ENCODE results near the gene C15orf40.

The C15orf40 gene

DNA sequence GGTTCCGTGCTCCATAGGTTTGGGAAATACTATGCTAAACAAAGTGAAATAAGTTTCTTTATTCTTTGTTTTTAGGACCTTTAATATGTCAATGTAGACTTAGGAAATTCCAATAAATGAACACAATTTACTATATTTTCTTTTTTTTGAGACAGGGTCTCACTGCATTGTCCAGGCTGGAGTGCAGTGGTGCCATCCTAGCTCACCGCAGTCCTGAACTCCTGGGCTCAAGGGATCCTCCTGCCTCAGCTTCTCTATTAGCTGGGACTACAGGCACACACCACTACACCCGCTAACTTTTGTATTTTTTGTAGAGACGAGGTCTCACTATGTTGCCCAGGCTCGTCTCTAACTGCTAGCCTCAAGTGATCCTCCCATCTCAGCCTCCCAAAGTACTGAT lies 46.5 kb downstream of the C15orf40 start:
- H2AFZ ChIP-seq (ENCODE audit: low read depth) = no peak overlapping the region
- H3K4me1 ChIP-seq (ENCODE audit: low read depth, poor library complexity, severe bottlenecking) = peaks cover 23% of the 10 kb centered on the region
- no peak overlapping the region for H3K27ac ChIP-seq
- H3K36me3 ChIP-seq (ENCODE audit: insufficient read depth) = no peaks in the 10 kb centered on the region
- no peak overlapping the region for H3K9ac ChIP-seq
- TF ChIP-seq, protein P1, sequence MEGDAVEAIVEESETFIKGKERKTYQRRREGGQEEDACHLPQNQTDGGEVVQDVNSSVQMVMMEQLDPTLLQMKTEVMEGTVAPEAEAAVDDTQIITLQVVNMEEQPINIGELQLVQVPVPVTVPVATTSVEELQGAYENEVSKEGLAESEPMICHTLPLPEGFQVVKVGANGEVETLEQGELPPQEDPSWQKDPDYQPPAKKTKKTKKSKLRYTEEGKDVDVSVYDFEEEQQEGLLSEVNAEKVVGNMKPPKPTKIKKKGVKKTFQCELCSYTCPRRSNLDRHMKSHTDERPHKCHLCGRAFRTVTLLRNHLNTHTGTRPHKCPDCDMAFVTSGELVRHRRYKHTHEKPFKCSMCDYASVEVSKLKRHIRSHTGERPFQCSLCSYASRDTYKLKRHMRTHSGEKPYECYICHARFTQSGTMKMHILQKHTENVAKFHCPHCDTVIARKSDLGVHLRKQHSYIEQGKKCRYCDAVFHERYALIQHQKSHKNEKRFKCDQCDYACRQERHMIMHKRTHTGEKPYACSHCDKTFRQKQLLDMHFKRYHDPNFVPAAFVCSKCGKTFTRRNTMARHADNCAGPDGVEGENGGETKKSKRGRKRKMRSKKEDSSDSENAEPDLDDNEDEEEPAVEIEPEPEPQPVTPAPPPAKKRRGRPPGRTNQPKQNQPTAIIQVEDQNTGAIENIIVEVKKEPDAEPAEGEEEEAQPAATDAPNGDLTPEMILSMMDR (conservative IDR thresholded peaks at IDR 0.05; ENCODE audit: low read depth, low read length) = no peak
- H4K20me1 ChIP-seq (ENCODE audit: insufficient read depth) = no peaks in the 10 kb centered on the region
- no peak overlapping the region for H3K4me2 ChIP-seq
- H3K27me3 ChIP-seq (ENCODE audit: insufficient read depth, low read depth) = no peaks in the 10 kb centered on the region
- H3K79me2 ChIP-seq (ENCODE audit: insufficient read depth, low read depth) = no peaks in the 10 kb centered on the region
- H3K4me3 ChIP-seq (IDR thresholded peaks at IDR 0.05; ENCODE audit: insufficient read depth, low read depth, low read length) = no peak overlapping the region

DNA sequence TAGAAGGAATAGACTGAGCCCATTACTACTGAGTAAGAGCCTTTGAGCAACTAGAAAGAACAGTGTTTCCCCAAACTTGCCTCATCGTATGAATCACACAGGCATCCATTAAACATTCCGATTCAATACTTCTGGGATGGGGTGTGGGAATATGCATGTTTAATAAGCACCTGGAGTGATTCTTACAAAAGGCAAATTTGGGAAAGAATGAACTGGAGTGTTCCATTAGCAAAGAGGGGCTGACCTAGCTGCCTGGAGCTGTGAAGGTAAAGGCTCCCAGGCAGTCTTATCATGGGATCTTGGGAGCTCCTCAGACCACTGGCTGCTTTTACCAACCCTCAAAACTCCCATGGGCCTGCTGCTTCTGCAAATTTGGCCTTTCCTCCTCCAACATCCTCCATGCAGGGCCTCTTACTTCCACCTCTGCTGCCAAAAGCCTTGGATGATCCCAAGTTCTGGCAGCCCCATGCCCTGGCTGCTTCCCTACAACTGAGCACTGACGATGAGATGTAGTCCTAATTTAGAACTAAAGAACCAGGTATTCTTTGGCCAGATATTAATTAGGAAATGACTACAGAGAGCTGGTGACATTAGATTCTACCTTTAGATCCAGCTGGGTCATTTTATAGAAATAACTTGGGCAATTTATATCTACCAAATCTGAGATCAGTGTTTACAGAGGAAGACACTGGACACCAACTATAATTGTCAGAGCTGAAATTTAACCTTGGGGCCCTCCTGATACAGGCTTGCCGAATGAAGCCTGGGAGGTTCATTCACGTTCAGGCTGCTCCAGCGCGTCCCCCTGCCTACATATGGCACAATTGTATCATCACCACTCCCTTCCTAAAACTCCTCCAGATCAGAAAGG lies 47.7 kb downstream of the C15orf40 start:
- H4K20me1 ChIP-seq (ENCODE audit: insufficient read depth) = no peaks in the 10 kb centered on the region
- H3K4me2 ChIP-seq = no peak overlapping the region
- H3K79me2 ChIP-seq (ENCODE audit: insufficient read depth, low read depth) = no peaks in the 10 kb centered on the region
- peaks cover 23% of the 10 kb centered on the region for H3K4me1 ChIP-seq (ENCODE audit: low read depth, poor library complexity, severe bottlenecking)
- TF ChIP-seq, protein P1 (conservative IDR thresholded peaks at IDR 0.05; ENCODE audit: low read depth, low read length) = no peak
- H3K4me3 ChIP-seq (IDR thresholded peaks at IDR 0.05; ENCODE audit: insufficient read depth, low read depth, low read length) = no peak overlapping the region
- no peak overlapping the region for H3K9ac ChIP-seq
- no peaks in the 10 kb centered on the region for H3K36me3 ChIP-seq (ENCODE audit: insufficient read depth)
- H3K27me3 ChIP-seq (ENCODE audit: insufficient read depth, low read depth) = no peaks in the 10 kb centered on the region
- no peak overlapping the region for H3K27ac ChIP-seq
- no peak overlapping the region for H2AFZ ChIP-seq (ENCODE audit: low read depth)

DNA sequence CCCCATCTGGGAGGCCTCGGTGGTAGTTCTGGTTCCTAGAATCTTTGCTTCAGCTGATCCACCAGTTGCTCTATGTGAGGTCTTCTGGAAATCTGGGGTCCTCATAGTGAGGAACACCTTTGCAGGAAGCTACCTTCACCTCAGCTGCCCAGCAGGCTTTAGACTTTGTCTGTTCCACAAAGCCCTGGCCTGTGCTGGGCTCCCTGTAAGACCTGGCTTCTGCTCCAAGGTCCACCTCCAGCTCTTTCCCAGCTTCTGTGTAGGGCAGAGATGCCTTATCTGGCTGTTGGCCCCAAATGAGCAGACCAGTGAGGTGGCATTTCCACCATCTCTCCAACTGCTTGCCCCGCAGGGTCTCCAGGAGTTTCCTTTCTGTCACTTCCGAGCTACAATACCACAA lies 50.7 kb downstream of the C15orf40 start:
- Histone ChIP-seq H3K4me1 (ENCODE audit: low read depth, poor library complexity, severe bottlenecking) (peaks cover 2% of the 10 kb centered on the region), H4K20me1 (ENCODE audit: insufficient read depth) (no peaks in the 10 kb centered on the region), H3K79me2 (ENCODE audit: insufficient read depth, low read depth) (no peaks in the 10 kb centered on the region), H3K27me3 (ENCODE audit: insufficient read depth, low read depth) (no peaks in the 10 kb centered on the region), H3K4me2 (no peak overlapping the region), H3K4me3 (IDR thresholded peaks at IDR 0.05; ENCODE audit: insufficient read depth, low read depth, low read length) (no peak overlapping the region), H3K9ac (no peak overlapping the region), H3K36me3 (ENCODE audit: insufficient read depth) (no peaks in the 10 kb centered on the region), H3K27ac (no peak overlapping the region), H2AFZ (ENCODE audit: low read depth) (no peak overlapping the region)
- TF ChIP-seq, protein P1 (conservative IDR thresholded peaks at IDR 0.05; ENCODE audit: low read depth, low read length) = no peak

DNA sequence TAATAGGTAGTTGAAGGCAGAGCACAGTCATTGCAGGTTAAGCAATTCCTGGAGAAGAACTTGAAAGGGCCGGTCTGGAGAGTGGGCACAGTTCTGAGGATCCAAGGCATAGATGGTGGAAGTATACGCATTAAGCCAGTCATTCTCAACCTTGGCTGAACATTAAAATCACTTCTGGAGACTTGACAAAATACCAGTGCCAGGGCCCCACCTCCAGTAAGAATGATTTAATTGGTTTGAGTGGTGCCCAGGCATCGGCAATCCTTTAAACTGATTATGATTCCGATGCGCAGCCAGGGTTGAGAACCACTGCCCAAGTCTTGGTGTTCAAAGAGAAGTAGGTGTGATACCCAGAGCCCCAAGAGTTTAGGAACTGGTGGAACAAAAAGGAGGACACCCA lies 52.0 kb downstream of the C15orf40 start:
- no peak overlapping the region for H2AFZ ChIP-seq (ENCODE audit: low read depth)
- no peaks in the 10 kb centered on the region for H4K20me1 ChIP-seq (ENCODE audit: insufficient read depth)
- H3K36me3 ChIP-seq (ENCODE audit: insufficient read depth) = no peaks in the 10 kb centered on the region
- no peak overlapping the region for H3K4me2 ChIP-seq
- no peaks in the 10 kb centered on the region for H3K4me1 ChIP-seq (ENCODE audit: low read depth, poor library complexity, severe bottlenecking)
- H3K27ac ChIP-seq = no peak overlapping the region
- TF ChIP-seq, protein P1 (conservative IDR thresholded peaks at IDR 0.05; ENCODE audit: low read depth, low read length) = no peak
- no peaks in the 10 kb centered on the region for H3K79me2 ChIP-seq (ENCODE audit: insufficient read depth, low read depth)
- H3K4me3 ChIP-seq (IDR thresholded peaks at IDR 0.05; ENCODE audit: insufficient read depth, low read depth, low read length) = no peak overlapping the region
- no peaks in the 10 kb centered on the region for H3K27me3 ChIP-seq (ENCODE audit: insufficient read depth, low read depth)
- H3K9ac ChIP-seq = no peak overlapping the region
